HG02623 (cell line): ENCODE results near the gene SEMA4D.
A peak's percentile ranks its signal among the peaks of the same experiment; 100 is the strongest.
"Not testable (repeated sequence)": the region's sequence is repeated elsewhere in the genome, so short reads cannot be mapped to it uniquely, and the experiment has no call there.

Experiments
- ATAC-seq: cut with Tn5 transposase; IDR thresholded peaks from one replicate; pipeline ENCODE4 v1.9.1; 2021; ENCODE audit warnings: moderate library complexity; ENCODE audit not compliant: unreplicated experiment

SEMA4D gene

DNA sequence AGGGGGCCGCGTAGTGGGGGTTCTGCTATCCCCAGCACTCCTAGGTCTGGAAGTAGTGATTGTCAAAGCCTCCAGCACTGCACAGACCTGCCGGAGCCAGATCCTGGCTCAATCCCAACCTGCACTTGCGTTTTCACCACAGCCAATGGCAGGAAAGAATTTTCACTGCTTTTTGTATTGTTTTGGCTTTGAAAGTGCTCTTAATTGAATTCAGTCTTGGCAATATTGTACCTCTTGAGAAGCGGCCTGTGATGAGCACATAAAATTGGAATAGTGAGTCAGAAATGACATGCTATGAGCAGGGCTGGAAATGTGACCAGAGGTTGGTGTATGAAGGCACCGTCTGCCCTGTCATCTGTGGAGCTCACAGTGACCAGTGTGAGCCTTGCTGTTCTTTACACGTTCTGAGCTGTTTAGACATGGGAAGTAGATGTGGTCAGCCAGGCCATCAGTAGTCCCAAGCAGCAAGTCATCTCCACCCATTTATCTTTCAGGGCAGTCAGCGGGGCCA lies 138.1 kb downstream of the SEMA4D start:
- no peak for ATAC-seq

- ATAC-seq = no peak
Measured at GRCh38 chr9:89358985-89359384, 138.9 kb downstream of the SEMA4D start.

DNA sequence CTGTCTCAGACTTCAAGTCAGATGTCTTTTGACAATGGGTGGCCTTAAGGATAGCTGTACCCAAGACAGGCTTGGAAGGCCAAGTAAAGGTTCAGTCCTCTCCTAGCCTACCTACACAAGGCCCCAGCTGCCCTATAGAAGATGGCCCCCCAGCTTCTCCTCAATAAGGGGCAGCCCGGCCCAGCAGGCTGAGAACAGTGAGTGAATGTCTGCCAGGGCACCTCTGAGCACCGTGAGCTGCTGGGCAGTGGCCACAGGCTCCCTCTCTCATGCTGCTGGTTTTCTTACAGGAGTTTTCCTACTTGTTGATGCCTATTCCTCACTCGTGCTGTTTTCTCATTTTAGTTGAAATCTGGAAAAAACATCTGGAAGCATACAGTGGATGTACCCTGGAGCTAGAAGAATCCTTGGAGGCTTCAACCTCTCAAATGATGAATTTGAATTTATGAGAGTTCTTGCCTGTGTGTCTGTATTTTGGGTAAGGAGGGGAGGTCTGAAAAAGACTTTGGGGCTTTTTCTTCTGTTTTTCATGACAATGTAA lies 139.5 kb downstream of the SEMA4D start:
- ATAC-seq = no peak

DNA sequence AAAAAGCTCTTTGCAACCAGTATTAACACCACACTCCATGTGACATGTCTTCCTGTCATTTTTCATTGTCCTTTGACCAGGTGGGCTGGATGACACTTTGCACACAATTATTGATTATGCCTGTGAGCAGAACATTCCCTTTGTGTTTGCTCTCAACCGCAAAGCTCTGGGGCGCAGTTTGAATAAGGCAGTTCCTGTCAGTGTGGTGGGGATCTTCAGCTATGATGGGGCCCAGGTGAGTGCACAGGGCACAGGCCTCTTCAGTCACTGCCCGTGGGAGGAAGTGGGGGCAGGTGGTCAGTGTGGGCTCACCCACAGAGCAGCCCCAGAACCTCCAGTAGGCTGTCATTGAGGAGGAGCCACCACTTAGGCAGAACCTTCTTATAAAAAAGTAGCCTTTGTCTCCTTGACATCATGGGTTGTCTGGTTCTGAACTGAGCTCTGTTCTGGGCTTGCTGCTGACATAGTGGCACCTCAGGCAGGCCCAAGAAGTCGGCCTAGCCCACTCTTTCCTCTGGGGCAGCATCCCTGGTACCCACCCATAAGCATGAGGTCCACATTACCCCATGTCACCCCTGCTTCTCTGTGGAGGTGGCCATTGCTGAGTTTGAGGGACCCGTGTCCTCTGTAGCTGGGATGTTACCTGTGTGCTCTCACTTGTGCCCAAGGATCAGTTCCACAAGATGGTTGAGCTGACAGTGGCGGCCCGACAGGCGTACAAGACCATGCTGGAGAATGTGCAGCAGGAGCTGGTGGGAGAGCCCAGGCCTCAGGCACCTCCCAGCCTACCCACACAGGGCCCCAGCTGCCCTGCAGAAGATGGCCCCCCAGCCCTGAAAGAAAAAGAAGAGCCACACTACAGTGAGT lies 140.3 kb downstream of the SEMA4D start:
- ATAC-seq = no peak

DNA sequence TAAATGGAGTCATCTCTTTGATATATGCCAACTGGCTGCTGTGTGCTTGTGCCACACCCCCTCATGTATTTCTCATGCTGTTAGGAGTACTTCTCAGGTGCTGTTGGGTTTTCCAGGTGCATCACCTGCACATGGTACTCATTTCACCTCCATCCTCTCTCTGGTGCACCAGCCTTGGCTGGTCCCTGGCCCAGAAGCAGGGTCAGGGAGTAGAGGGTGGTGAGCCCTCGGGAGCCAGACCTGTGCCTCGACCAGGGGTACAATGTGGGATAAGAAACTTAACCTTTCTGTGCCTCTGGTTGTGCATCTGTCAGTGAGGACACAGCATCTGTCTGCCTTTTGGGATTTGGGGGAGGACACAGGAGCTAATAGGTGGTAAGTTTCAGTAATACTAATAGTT lies 141.1 kb downstream of the SEMA4D start:
- no peak for ATAC-seq

GRCh38 chr9:89354471-89354870 lies 143.4 kb downstream of the SEMA4D start:
- ATAC-seq = no peak

DNA sequence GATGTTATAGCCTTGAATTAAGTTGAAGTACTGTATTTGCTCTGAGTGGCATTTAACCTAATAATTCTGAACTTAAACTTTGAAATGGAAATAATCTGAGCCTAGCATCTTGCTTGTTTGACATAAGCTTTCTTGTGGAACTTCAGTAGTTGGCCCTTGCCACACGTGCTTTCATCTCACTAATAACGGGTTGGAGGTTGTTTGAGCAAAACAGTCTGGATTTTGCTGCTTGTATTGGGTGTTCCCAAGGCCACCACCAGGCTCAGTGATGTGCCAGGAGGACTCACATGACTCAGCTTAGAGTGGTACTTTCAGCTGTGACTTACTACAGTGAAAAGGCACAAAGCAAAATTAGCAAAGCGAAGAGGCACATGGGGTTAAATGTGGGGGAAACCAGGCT lies 143.9 kb downstream of the SEMA4D start:
- ATAC-seq = no peak

GRCh38 chr9:89352874-89353649 lies 144.9 kb downstream of the SEMA4D start:
- ATAC-seq = no peak

DNA sequence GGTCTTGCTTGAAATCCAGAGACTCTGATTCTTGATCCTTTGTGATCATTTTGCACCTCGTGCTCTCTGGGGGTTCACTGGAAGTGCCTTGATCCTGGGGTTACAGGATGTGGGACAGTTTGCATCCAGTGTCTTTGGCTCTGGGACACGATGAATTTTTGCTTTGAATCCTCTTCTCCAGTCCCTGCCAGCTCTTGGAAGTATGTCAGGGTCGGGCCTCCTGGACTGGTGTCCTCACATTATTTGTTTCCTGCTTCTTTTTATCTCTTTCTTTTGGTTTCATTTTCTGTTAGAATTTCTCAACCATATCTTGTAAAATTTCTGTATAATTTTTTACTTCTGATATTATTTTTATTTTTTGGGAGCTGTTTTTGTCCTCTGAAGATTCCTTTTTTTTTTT lies 145.5 kb downstream of the SEMA4D start:
- no peak for ATAC-seq

DNA sequence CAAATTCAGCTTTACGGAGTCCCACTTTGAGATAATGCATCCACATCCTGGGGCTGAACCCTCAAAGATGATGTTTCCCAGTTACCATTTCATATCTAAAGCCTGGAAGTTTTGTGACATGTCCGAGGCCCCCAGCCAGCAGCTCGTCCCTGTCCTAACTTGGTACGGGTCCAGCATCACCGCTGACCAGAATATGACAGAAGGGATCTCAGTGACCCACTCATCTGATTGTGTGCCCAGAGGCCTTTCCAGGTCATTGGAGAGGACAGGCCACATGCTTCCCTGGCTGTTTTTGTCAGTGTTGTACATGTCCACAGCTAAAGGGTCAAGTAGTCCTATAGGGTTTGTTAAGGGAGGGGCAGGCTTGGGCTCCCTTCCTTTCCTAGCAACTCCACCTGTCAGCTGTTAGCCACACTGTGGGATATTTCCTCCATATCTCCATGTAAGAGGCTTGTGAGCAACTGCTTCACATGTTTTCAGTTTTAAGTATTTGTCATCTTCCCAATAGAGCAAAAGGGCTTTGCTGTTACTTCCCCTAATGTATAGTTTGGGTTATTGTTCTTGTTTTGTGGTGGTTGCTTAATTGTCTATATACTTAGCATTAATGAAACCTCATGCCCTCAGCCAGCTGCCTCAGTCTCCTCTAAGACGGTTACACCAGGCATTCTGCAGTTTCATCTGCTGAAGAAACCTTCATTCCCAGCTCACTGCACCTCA lies 146.2 kb downstream of the SEMA4D start:
- ATAC-seq = no peak

DNA sequence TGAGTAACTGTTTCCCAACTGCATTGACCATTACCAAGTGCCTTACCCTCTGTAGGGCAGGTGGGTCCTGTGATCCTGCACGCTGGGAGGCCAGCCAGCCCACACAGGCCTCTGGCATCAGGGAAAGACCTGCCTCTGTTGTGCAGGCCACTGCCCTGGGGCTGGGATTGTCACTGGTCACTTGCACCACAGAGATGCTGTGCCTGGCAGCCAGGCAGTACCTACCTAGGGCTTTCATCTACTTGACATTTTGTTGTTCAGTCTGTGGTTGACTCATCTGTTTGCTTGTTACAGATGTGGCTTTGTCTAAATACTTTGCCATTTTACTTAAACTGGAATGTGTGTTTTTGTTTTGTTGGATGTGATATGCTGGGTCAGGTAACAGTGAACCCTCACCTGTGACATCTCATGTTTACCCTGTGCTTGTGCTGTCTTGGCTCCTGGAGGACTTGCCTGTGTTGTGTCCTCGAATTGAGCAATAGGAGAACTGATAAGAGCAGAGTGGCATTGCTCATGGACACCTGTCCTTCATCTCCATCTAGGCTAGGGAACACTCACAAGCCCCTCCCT lies 146.8 kb downstream of the SEMA4D start:
- no peak for ATAC-seq

GRCh38 chr9:89349607-89350006 lies 148.3 kb downstream of the SEMA4D start:
- ATAC-seq = no peak

GRCh38 chr9:89347651-89348050 lies 150.3 kb downstream of the SEMA4D start:
- ATAC-seq = no peak

DNA sequence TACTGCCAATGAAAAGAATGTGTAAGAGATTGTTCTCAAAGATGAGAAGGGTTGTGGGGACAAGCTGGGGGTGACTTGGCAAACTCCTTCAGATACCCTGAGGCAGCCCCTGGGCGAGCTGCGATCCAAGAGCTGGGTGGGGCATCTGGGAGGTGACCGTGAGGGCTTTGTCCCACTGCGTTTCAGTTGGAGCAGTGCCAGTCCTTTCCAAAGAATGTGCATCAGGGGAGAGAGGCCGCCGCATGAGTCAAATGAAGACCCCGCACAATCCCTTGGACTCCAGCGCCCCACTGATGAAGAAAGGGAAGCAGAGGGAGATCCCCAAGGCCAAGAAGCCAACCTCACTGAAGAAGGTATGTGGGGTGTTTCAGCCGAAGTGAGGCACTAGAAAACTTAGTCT lies 151.2 kb downstream of the SEMA4D start:
- ATAC-seq = no peak

DNA sequence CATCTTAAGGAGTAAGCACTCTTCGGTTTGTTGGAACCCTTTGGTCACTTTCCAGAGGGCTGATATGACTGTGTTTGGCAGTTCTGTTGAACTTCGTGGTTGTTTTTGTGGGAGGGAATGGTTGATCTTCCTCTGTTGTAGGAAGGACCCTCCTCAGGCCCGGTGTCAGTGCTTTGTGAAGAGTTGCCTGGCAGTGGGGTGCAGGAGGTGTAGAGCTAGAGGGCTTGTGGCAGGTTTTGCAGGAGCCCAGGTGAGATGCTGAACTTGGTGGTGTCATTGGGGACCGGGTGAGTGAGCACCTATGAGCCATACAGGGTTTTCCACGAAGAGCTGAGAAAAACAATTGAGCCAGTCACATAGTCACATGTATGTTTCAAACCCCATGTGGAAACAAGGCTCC lies 152.4 kb downstream of the SEMA4D start:
- ATAC-seq = no peak

GRCh38 chr9:89343812-89344211 lies 154.1 kb downstream of the SEMA4D start:
- not testable (repeated sequence) for ATAC-seq

GRCh38 chr9:89342948-89343347 lies 155.0 kb downstream of the SEMA4D start:
- no peak for ATAC-seq

DNA sequence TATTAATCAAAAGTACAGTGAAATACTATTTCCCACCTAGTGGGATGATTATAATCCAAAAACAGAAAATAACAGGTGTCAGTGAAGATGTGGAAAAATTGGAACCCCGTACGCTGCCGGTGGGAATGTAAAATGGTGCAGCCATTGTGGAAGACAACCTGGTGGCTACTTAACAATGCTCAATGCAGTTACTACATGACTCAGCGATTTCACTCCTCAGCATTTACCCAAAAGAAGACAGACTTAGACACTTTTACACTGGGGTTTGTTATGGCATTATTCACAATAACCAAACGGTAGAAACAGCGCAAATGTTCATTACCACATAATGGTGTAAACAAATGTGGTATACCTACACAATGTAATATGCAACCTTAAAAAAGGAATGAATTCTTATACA lies 155.7 kb downstream of the SEMA4D start:
- no peak for ATAC-seq

GRCh38 chr9:89340332-89340731 lies 157.6 kb downstream of the SEMA4D start:
- peak; percentile 63 for ATAC-seq

- ATAC-seq = no peak
Measured at GRCh38 chr9:89339807-89340206, 158.1 kb downstream of the SEMA4D start.

DNA sequence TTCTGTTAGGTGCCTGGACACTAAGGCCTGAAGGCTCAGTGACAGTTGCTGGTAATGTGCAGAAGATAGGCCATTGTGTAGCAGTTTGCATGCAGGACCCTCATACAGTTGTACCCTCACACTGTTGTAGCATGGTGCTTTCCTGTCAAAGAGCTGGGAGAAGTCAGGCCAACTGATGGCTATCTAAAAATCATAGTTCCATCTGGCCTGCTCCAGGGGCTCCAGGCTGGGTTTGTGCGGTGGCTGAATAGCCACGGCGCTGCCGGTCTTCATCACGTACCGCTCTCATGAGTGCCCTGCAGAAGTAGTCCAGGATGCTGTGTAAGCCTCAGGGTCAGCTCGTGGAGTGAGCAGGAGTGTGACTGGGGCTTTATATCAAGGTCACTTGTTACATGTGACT lies 167.4 kb downstream of the SEMA4D start:
- no peak for ATAC-seq
